Dendritic cell treated with granulocyte-macrophage colony-stimulating factor and Interleukin-4, amounts not matched to agents 40 ng/mL and 50 ng/mL, for 4 days (primary cell): ENCODE measurements around the gene LPCAT1.
"Not testable (repeated sequence)": the region's sequence is repeated elsewhere in the genome, so short reads cannot be mapped to it uniquely, and the experiment has no call there.

ENCODE experiments used
- H3K27ac Mint-ChIP-seq: one replicate; pipeline ENCODE4 v1.8.0; 2022; ENCODE audit warnings: mild to moderate bottlenecking, mixed read lengths
- H3K27me3 Mint-ChIP-seq: one replicate; pipeline ENCODE4 v1.8.0; 2022; ENCODE audit warnings: mild to moderate bottlenecking, mixed read lengths
- H3K36me3 Mint-ChIP-seq: one replicate; pipeline ENCODE4 v1.8.0; 2022; ENCODE audit warnings: low read depth, mixed read lengths
- H3K4me1 Mint-ChIP-seq: one replicate; pipeline ENCODE4 v1.8.0; 2022; ENCODE audit warnings: low read depth, mixed read lengths
- H3K4me3 Mint-ChIP-seq: one replicate; pipeline ENCODE4 v1.8.0; 2022; ENCODE audit warnings: mild to moderate bottlenecking, moderate library complexity, mixed read lengths
- H3K9me3 Mint-ChIP-seq: one replicate; pipeline ENCODE4 v1.8.0; 2022; ENCODE audit warnings: mixed read lengths
- intact Hi-C: fragments of 100-400 bp; cut with micrococcal nuclease; formaldehyde crosslinking; loops from one replicate; pipeline ENCODE4 v1.15.0; 2022

The LPCAT1 gene

GRCh38 chr5:1430121-1430795 lies 93.5 kb downstream of the LPCAT1 start:
- no peak overlapping the region for H3K27ac Mint-ChIP-seq
- no peak overlapping the region for H3K4me3 Mint-ChIP-seq
- intact Hi-C loops = no loop called here
- H3K36me3 Mint-ChIP-seq = no peaks in the 10 kb centered on the region
- no peaks in the 10 kb centered on the region for H3K4me1 Mint-ChIP-seq
- H3K9me3 Mint-ChIP-seq = peaks cover 68% of the 10 kb centered on the region
- peaks cover 2% of the 10 kb centered on the region for H3K27me3 Mint-ChIP-seq

- peaks cover 2% of the 10 kb centered on the region for H3K27me3 Mint-ChIP-seq
- H3K4me1 Mint-ChIP-seq = no peaks in the 10 kb centered on the region
- H3K36me3 Mint-ChIP-seq = no peaks in the 10 kb centered on the region
Observed at GRCh38 chr5:1429496-1429895, 94.3 kb downstream of the LPCAT1 start.

GRCh38 chr5:1429066-1429465 lies 94.7 kb downstream of the LPCAT1 start:
- Mint-ChIP-seq H3K27me3 (peaks cover 2% of the 10 kb centered on the region), H3K4me3 (no peak overlapping the region), H3K36me3 (no peaks in the 10 kb centered on the region), H3K27ac (no peak overlapping the region), H3K9me3 (peaks cover 68% of the 10 kb centered on the region), H3K4me1 (no peaks in the 10 kb centered on the region)
- intact Hi-C loops = no loop called here

More at GRCh38 chr5:1429496-1429895, 94.3 kb downstream of the LPCAT1 start:
- intact Hi-C loops = no loop called here
- H3K27ac Mint-ChIP-seq = no peak overlapping the region
- peaks cover 68% of the 10 kb centered on the region for H3K9me3 Mint-ChIP-seq
- H3K4me3 Mint-ChIP-seq = no peak overlapping the region

GRCh38 chr5:1428107-1428506 lies 95.7 kb downstream of the LPCAT1 start:
- peaks cover 60% of the 10 kb centered on the region for H3K9me3 Mint-ChIP-seq
- intact Hi-C loops = no loop called here

GRCh38 chr5:1424716-1425115 lies 99.0 kb downstream of the LPCAT1 start:
- Mint-ChIP-seq H3K27me3 (peaks cover 2% of the 10 kb centered on the region), H3K9me3 (peaks cover 31% of the 10 kb centered on the region), H3K27ac (no peak overlapping the region), H3K4me3 (no peak overlapping the region), H3K36me3 (no peaks in the 10 kb centered on the region), H3K4me1 (no peaks in the 10 kb centered on the region)
- intact Hi-C loops = no loop called here

More at GRCh38 chr5:1428107-1428506, 95.7 kb downstream of the LPCAT1 start:
- no peak overlapping the region for H3K4me3 Mint-ChIP-seq
- H3K27me3 Mint-ChIP-seq = peaks cover 2% of the 10 kb centered on the region
- H3K36me3 Mint-ChIP-seq = no peaks in the 10 kb centered on the region
- no peaks in the 10 kb centered on the region for H3K4me1 Mint-ChIP-seq
- no peak overlapping the region for H3K27ac Mint-ChIP-seq

- Mint-ChIP-seq H3K27me3 (peaks cover 2% of the 10 kb centered on the region), H3K4me1 (no peaks in the 10 kb centered on the region), H3K4me3 (no peak overlapping the region), H3K27ac (no peak overlapping the region), H3K36me3 (no peaks in the 10 kb centered on the region), H3K9me3 (peaks cover 24% of the 10 kb centered on the region)
- intact Hi-C loops = no loop called here
Observed at GRCh38 chr5:1423901-1424603, 99.7 kb downstream of the LPCAT1 start.

GRCh38 chr5:1422522-1422921 lies 101.2 kb downstream of the LPCAT1 start:
- H3K36me3 Mint-ChIP-seq, H3K27ac Mint-ChIP-seq, H3K27me3 Mint-ChIP-seq, H3K4me3 Mint-ChIP-seq, H3K4me1 Mint-ChIP-seq, intact Hi-C loops: not testable (repeated sequence)
- H3K9me3 Mint-ChIP-seq = peaks cover 14% of the 10 kb centered on the region

- Mint-ChIP-seq H3K27me3 (peaks cover 2% of the 10 kb centered on the region), H3K9me3 (peaks cover 6% of the 10 kb centered on the region), H3K36me3 (no peaks in the 10 kb centered on the region), H3K27ac (no peak overlapping the region), H3K4me1 (no peaks in the 10 kb centered on the region), H3K4me3 (no peak overlapping the region)
- intact Hi-C loops = no loop called here
Observed at GRCh38 chr5:1421521-1422341, 102.0 kb downstream of the LPCAT1 start.

GRCh38 chr5:1420211-1421195 lies 103.3 kb downstream of the LPCAT1 start:
- H3K27ac Mint-ChIP-seq = no peak overlapping the region
- H3K36me3 Mint-ChIP-seq = no peaks in the 10 kb centered on the region
- H3K27me3 Mint-ChIP-seq = no peaks in the 10 kb centered on the region
- no peaks in the 10 kb centered on the region for H3K9me3 Mint-ChIP-seq
- no peaks in the 10 kb centered on the region for H3K4me1 Mint-ChIP-seq
- no peak overlapping the region for H3K4me3 Mint-ChIP-seq
- intact Hi-C loops = no loop called here

GRCh38 chr5:1419476-1420210 lies 104.1 kb downstream of the LPCAT1 start:
- Mint-ChIP-seq H3K4me3 (no peak overlapping the region), H3K27me3 (no peaks in the 10 kb centered on the region), H3K27ac (no peak overlapping the region), H3K4me1 (no peaks in the 10 kb centered on the region), H3K9me3 (no peaks in the 10 kb centered on the region), H3K36me3 (no peaks in the 10 kb centered on the region)
- intact Hi-C loops = no loop called here

- no peak overlapping the region for H3K27ac Mint-ChIP-seq
- intact Hi-C loops = no loop called here
- H3K9me3 Mint-ChIP-seq = no peaks in the 10 kb centered on the region
- no peaks in the 10 kb centered on the region for H3K27me3 Mint-ChIP-seq
- H3K4me1 Mint-ChIP-seq = no peaks in the 10 kb centered on the region
- no peak overlapping the region for H3K4me3 Mint-ChIP-seq
- H3K36me3 Mint-ChIP-seq = no peaks in the 10 kb centered on the region
Observed at GRCh38 chr5:1418921-1419280, 104.9 kb downstream of the LPCAT1 start.

GRCh38 chr5:1418238-1418920 lies 105.4 kb downstream of the LPCAT1 start:
- Mint-ChIP-seq H3K4me1 (no peaks in the 10 kb centered on the region), H3K4me3 (no peak overlapping the region), H3K27me3 (no peaks in the 10 kb centered on the region), H3K36me3 (no peaks in the 10 kb centered on the region), H3K27ac (no peak overlapping the region), H3K9me3 (no peaks in the 10 kb centered on the region)
- intact Hi-C loops = no loop called here
